SK-N-MC (cell line): ENCODE measurements around the gene PBX3.

Experiments used
- EZH2 ChIP-seq: fragments of 200-600 bp; sonication (generic); IDR thresholded peaks from one replicate; pipeline ENCODE4 v1.6.1; 2017; ENCODE audit warnings: antibody characterized with exemption
- FOXP2 ChIP-seq: optimal IDR thresholded peaks from 2 replicates; pipeline ENCODE3; 2011; ENCODE audit warnings: mild to moderate bottlenecking, moderate library complexity; ENCODE audit not compliant: insufficient read depth; ENCODE audit errors: extremely low read length, control extremely low read depth
- POLR2AphosphoS5 ChIP-seq: IDR thresholded peaks from 2 replicates; pipeline ENCODE4 v1.6.1; 2012; ENCODE audit warnings: mild to moderate bottlenecking, low read depth, low read length, borderline replicate concordance

GRCh38 chr9:125883565-125884217 lies 136.5 kb downstream of the PBX3 start:
- TF ChIP-seq POLR2AphosphoS5 (no peak), EZH2 (no peak), FOXP2 (no peak)
